CD4-positive, alpha-beta T cell (primary cell): ENCODE data around the gene TESK2. TPM values are rescaled to one million over a fixed set of nuclear protein-coding genes. Genes with fewer than 3 reads are reported as not detected.

ENCODE experiments used
- ATAC-seq: fragments of 200-7000 bp; cut with Tn5 transposase; one replicate; pipeline ENCODE4 v1.10.0; 2022; ENCODE audit warnings: mild to moderate bottlenecking; ENCODE audit not compliant: poor library complexity
- CTCF ChIA-PET: fragments of 350-600 bp; sonication (Branson Sonifier 250); formaldehyde crosslinking; loops from one replicate; lab custom pipeline; 2021; ENCODE audit warnings: antibody characterized with exemption, inconsistent platforms; lab: Charles Lee
- POLR2A ChIA-PET: fragments of 350-600 bp; sonication (Branson Sonifier 250); formaldehyde crosslinking; loops from one replicate; lab custom pipeline; 2021; ENCODE audit warnings: antibody characterized with exemption, inconsistent platforms; lab: Charles Lee
- DNase-seq, 14 experiments: peaks; one replicate each; pipeline ENCODE4 v3.0.0-alpha.2; 2013 to 2020; ENCODE audit warnings: mixed read lengths in 2 of 14
- H3K27ac ChIP-seq, 2 donors: one replicate each; pipeline versions ENCODE4 v1.5.1 to v1.7.0; 2013; ENCODE audit warnings: low read length in 2 of 2, low read depth in 1 of 2, mild to moderate bottlenecking in 1 of 2
- H3K27me3 ChIP-seq, 2 experiments: 1 replicate in 1 of 2; 2 replicates in 1 of 2; pipeline versions ENCODE4 v1.6.1 to v1.7.0; 2013; ENCODE audit warnings: low read length in 2 of 2, control low read depth in 1 of 2, mild to moderate bottlenecking in 1 of 2, moderate library complexity in 1 of 2; ENCODE audit not compliant: insufficient read depth in 2 of 2, control insufficient read depth in 1 of 2
- H3K36me3 ChIP-seq: one replicate; pipeline ENCODE4 v1.6.1; 2013; ENCODE audit warnings: low read length, control low read depth; ENCODE audit not compliant: insufficient read depth
- H3K4me1 ChIP-seq: one replicate; pipeline ENCODE4 v1.6.1; 2013; ENCODE audit warnings: low read length, control low read depth; ENCODE audit not compliant: insufficient read depth
- H3K4me3 ChIP-seq: one replicate; pipeline ENCODE4 v1.5.1; 2013; ENCODE audit warnings: mild to moderate bottlenecking, low read length, moderate library complexity
- H3K9me3 ChIP-seq, 2 experiments: 1 replicate in 1 of 2; 2 replicates in 1 of 2; pipeline versions ENCODE4 v1.6.1 to v1.7.0; 2013; ENCODE audit warnings: low read length in 2 of 2, mild to moderate bottlenecking in 2 of 2, control low read depth in 1 of 2, moderate library complexity in 1 of 2; ENCODE audit not compliant: control insufficient read depth in 1 of 2, insufficient read depth in 1 of 2
- H3K27ac Mint-ChIP-seq: one replicate; pipeline ENCODE4 v1.8.0; 2020; ENCODE audit warnings: mixed read lengths
- H3K27me3 Mint-ChIP-seq: one replicate; pipeline ENCODE4 v1.8.0; 2021; ENCODE audit warnings: mixed read lengths
- H3K36me3 Mint-ChIP-seq: one replicate; pipeline ENCODE4 v1.8.0; 2021; ENCODE audit warnings: low read depth, mixed read lengths
- H3K4me1 Mint-ChIP-seq: one replicate; pipeline ENCODE4 v1.8.0; 2021; ENCODE audit warnings: low read depth, mixed read lengths
- H3K4me3 Mint-ChIP-seq: one replicate; pipeline ENCODE4 v1.8.0; 2020; ENCODE audit warnings: mild to moderate bottlenecking, mixed read lengths
- H3K9me3 Mint-ChIP-seq: one replicate; pipeline ENCODE4 v1.8.0; 2020; ENCODE audit warnings: mixed read lengths
- intact Hi-C, 2 experiments: fragments of 100-400 bp; cut with DNase I in 1 of 2; cut with micrococcal nuclease in 1 of 2; formaldehyde crosslinking; loops; one replicate each; pipeline versions ENCODE4 v1.15.1 to v1.9.0; 2023 to 2025; cut with DNase I, micrococcal nuclease
- total RNA-seq, 174 experiments: library from RNA in 2 of 174; stranded (reverse) in 2 of 174; gene quantifications; one replicate each; pipeline ENCODE4 v1.2.3 and lab custom pipeline; 2021 to 2026
- TF ChIP-seq, protein P1 (sequence below): fragments of 200-600 bp; IDR thresholded peaks from one replicate; pipeline ENCODE4 v1.8.0; 2022; ENCODE audit warnings: antibody characterized with exemption, mild to moderate bottlenecking

TESK2 gene
- total RNA-seq, 2 experiments from 2014 or later: 2.8 to 3.4 TPM

- ChIA-PET POLR2A (no interaction called here), CTCF (no interaction called here)
- no peaks in the 10 kb centered on the region for H3K27me3 ChIP-seq
- no peak overlapping the region for H3K4me3 ChIP-seq
- no peaks in the 10 kb centered on the region for H3K36me3 ChIP-seq
- TF ChIP-seq, protein P1, sequence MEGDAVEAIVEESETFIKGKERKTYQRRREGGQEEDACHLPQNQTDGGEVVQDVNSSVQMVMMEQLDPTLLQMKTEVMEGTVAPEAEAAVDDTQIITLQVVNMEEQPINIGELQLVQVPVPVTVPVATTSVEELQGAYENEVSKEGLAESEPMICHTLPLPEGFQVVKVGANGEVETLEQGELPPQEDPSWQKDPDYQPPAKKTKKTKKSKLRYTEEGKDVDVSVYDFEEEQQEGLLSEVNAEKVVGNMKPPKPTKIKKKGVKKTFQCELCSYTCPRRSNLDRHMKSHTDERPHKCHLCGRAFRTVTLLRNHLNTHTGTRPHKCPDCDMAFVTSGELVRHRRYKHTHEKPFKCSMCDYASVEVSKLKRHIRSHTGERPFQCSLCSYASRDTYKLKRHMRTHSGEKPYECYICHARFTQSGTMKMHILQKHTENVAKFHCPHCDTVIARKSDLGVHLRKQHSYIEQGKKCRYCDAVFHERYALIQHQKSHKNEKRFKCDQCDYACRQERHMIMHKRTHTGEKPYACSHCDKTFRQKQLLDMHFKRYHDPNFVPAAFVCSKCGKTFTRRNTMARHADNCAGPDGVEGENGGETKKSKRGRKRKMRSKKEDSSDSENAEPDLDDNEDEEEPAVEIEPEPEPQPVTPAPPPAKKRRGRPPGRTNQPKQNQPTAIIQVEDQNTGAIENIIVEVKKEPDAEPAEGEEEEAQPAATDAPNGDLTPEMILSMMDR: no peak
- H3K4me3 Mint-ChIP-seq: no peak overlapping the region
- no peaks in the 10 kb centered on the region for H3K4me1 ChIP-seq
- no peak overlapping the region for H3K27ac Mint-ChIP-seq
- H3K4me1 Mint-ChIP-seq: no peaks in the 10 kb centered on the region
- no peaks in the 10 kb centered on the region for H3K9me3 Mint-ChIP-seq
- intact Hi-C loops: no loop called here
- no peaks in the 10 kb centered on the region for H3K9me3 ChIP-seq
- H3K36me3 Mint-ChIP-seq: no peaks in the 10 kb centered on the region
- no peaks in the 10 kb centered on the region for H3K27me3 Mint-ChIP-seq
- ATAC-seq (no peak), DNase-seq (no peak)
- H3K27ac ChIP-seq: no peak overlapping the region
These were observed 89.4 kb downstream of the TESK2 start for GRCh38 chr1:45401524-45401923.

DNA sequence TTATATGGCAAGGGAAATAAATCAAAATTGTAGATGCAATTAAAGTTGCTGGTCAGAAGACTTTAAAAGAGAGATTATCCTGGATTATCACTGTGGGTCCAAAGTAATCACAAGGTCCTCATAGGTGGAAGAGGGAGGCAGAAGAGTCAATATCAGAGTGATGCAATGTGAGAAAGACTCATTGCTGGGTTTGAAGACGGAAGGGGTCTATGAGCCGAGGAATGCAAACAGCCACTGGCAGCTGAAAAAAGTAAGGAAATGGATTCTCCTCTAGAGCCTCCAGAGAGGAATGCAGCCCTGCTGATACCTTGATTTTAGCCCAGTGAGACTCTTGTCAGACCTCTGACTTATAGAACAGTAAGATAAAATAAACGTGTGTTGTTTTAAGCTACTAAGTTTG is 90.9 kb downstream of the TESK2 start:
- ATAC-seq (no peak), DNase-seq (no peak)
- Histone ChIP-seq H3K27me3 (no peaks in the 10 kb centered on the region), H3K4me1 (no peaks in the 10 kb centered on the region), H3K27ac (no peak overlapping the region), H3K36me3 (no peaks in the 10 kb centered on the region), H3K9me3 (no peaks in the 10 kb centered on the region), H3K4me3 (no peak overlapping the region)
- Mint-ChIP-seq H3K27ac (no peak overlapping the region), H3K27me3 (no peaks in the 10 kb centered on the region), H3K4me3 (no peak overlapping the region), H3K36me3 (no peaks in the 10 kb centered on the region), H3K4me1 (no peaks in the 10 kb centered on the region), H3K9me3 (no peaks in the 10 kb centered on the region)
- intact Hi-C loops: no loop called here
- TF ChIP-seq, protein P1: no peak
- POLR2A ChIA-PET: no interaction called here
- CTCF ChIA-PET: no interaction called here

DNA sequence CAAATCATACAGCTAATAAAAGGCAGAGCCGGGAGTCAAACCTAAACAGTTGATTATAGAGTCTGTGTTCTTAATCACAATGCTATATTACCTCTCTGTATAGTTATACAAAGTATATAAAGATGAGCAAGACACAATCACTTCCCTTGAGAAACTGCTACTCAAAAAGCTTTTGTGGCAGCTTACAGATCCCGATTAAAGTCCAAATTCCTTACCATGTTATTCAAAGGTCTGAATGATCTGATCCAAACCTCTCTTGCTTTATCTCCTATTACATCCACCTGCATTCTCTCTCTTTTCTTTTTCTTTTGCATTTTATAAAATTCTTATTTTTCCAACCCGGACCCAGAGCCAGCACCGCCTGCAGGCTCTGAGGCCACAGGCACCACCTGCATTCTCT is 93.7 kb downstream of the TESK2 start:
- intact Hi-C loops: no loop called here
- no peaks in the 10 kb centered on the region for H3K9me3 Mint-ChIP-seq
- POLR2A ChIA-PET: no interaction called here
- H3K4me3 Mint-ChIP-seq: no peak overlapping the region
- TF ChIP-seq, protein P1: no peak
- Histone ChIP-seq H3K27ac (no peak overlapping the region), H3K4me3 (no peak overlapping the region), H3K9me3 (no peaks in the 10 kb centered on the region), H3K4me1 (peaks cover 4% of the 10 kb centered on the region), H3K27me3 (no peaks in the 10 kb centered on the region), H3K36me3 (no peaks in the 10 kb centered on the region)
- no peaks in the 10 kb centered on the region for H3K36me3 Mint-ChIP-seq
- no peaks in the 10 kb centered on the region for H3K27me3 Mint-ChIP-seq
- no peaks in the 10 kb centered on the region for H3K4me1 Mint-ChIP-seq
- ATAC-seq (no peak), DNase-seq (no peak)
- no peak overlapping the region for H3K27ac Mint-ChIP-seq
- CTCF ChIA-PET: no interaction called here
